Keratinocyte (primary cell): ENCODE results near the gene PRKCE.

Source experiments
- CTCF ChIP-seq, 3 experiments: IDR thresholded peaks in 1 of 3; conservative IDR thresholded peaks in 1 of 3; optimal IDR thresholded peaks in 1 of 3; 2 replicates in 2 of 3; 3 replicates in 1 of 3; pipeline versions ENCODE3 to v1.5.1; 2011; ENCODE audit warnings: low read length in 3 of 3, mild to moderate bottlenecking in 3 of 3, moderate library complexity in 2 of 3, control low read depth in 1 of 3, inconsistent platforms in 1 of 3; ENCODE audit not compliant: insufficient read depth in 2 of 3; ENCODE audit errors: extremely low read depth in 1 of 3
- EZH2 ChIP-seq: IDR thresholded peaks from one replicate; pipeline ENCODE4 v1.6.1; 2012; ENCODE audit warnings: inconsistent platforms, mild to moderate bottlenecking, low read length, moderate library complexity

GRCh38 chr2:45616658-45617411, 34.6 kb upstream of the PRKCE start:
- TF ChIP-seq CTCF (optimal IDR thresholded peaks at IDR 0.05 in 1 of 3, IDR thresholded peaks at IDR 0.05 in 1 of 3, conservative IDR thresholded peaks at IDR 0.05 in 1 of 3; ENCODE audit: extremely low read depth in 1 of 3, insufficient read depth in 2 of 3, low read length in 3 of 3) (no peak), EZH2 (no peak)
